NT2/D1 (cell line): Measurements from ENCODE around the gene TACC2.

Experiments
- YY1 ChIP-seq: IDR thresholded peaks from 2 replicates; pipeline ENCODE4 v1.6.1; 2011; ENCODE audit not compliant: insufficient read length, insufficient read depth
- ZNF274 ChIP-seq: IDR thresholded peaks from 2 replicates; pipeline ENCODE4 v1.6.1; 2011; ENCODE audit warnings: mild to moderate bottlenecking, low read depth, low read length

GRCh38 chr10:122044045-122044661 is 55.2 kb downstream of the TACC2 start:
- TF ChIP-seq ZNF274 (no peak), YY1 (no peak)
